ENCODE results near the gene SAP30BP.
A peak's percentile ranks its signal among the peaks of the same experiment; 100 is the strongest.

Gene SAP30BP

GRCh38 chr17:75652341-75652740, 14.8 kb upstream of the SAP30BP start:
- no peak for DNase-seq

- no peak for DNase-seq
Measured at GRCh38 chr17:75652934-75653549, 14.1 kb upstream of the SAP30BP start.

GRCh38 chr17:75654176-75654575, 13.0 kb upstream of the SAP30BP start:
- no peak for DNase-seq

- DNase-seq: no peak
Measured at GRCh38 chr17:75658237-75658636, 8.9 kb upstream of the SAP30BP start.

- no peak for DNase-seq
Measured at GRCh38 chr17:75661531-75661930, 5.6 kb upstream of the SAP30BP start.

GRCh38 chr17:75662511-75662910, 4.6 kb upstream of the SAP30BP start:
- DNase-seq: no peak

- DNase-seq: no peak
Measured at GRCh38 chr17:75664099-75664549, 3.0 kb upstream of the SAP30BP start.

GRCh38 chr17:75665981-75666380, 1.2 kb upstream of the SAP30BP start:
- no peak for DNase-seq

GRCh38 chr17:75667825-75668224, 687 bp downstream of the SAP30BP start:
- DNase-seq: no peak

GRCh38 chr17:75668489-75668888, 1.4 kb downstream of the SAP30BP start:
- no peak for DNase-seq

GRCh38 chr17:75670868-75671267, 3.7 kb downstream of the SAP30BP start:
- no peak for DNase-seq

- DNase-seq: no peak
Measured at GRCh38 chr17:75672011-75672410, 4.9 kb downstream of the SAP30BP start.

GRCh38 chr17:75673487-75673886, 6.3 kb downstream of the SAP30BP start:
- no peak for DNase-seq

GRCh38 chr17:75676461-75676860, 9.3 kb downstream of the SAP30BP start:
- no peak for DNase-seq

GRCh38 chr17:75679706-75680211, 12.6 kb downstream of the SAP30BP start:
- DNase-seq: no peak

GRCh38 chr17:75680431-75680830, 13.3 kb downstream of the SAP30BP start:
- DNase-seq: no peak

- no peak for DNase-seq
Measured at GRCh38 chr17:75681289-75681688, 14.2 kb downstream of the SAP30BP start.

GRCh38 chr17:75683583-75683982, 16.4 kb downstream of the SAP30BP start:
- DNase-seq: no peak

- no peak for DNase-seq
Measured at GRCh38 chr17:75684249-75684648, 17.1 kb downstream of the SAP30BP start.

GRCh38 chr17:75684924-75685323, 17.8 kb downstream of the SAP30BP start:
- DNase-seq: no peak

- DNase-seq: no peak
Measured at GRCh38 chr17:75685499-75685898, 18.4 kb downstream of the SAP30BP start.

- no peak for DNase-seq
Measured at GRCh38 chr17:75688209-75688825, 21.2 kb downstream of the SAP30BP start.

- DNase-seq: peak; percentile 21
Measured at GRCh38 chr17:75689441-75689873, 22.3 kb downstream of the SAP30BP start.

- no peak for DNase-seq
Measured at GRCh38 chr17:75691371-75691791, 24.2 kb downstream of the SAP30BP start.
